Transverse colon (tissue), 4 donors: ENCODE measurements around the gene LRFN2. TPM values are rescaled to one million over a fixed set of nuclear protein-coding genes. Genes with fewer than 3 reads are reported as not detected.

ENCODE experiments used
- DNase-seq: peaks from one replicate; pipeline ENCODE4 v3.0.0-alpha.2; 2019
- H3K27ac ChIP-seq, 4 donors: fragments of 200-600 bp; sonication (generic); 2 replicates each; pipeline ENCODE4 v1.5.1; 2016 to 2018; ENCODE audit warnings: inconsistent platforms in 4 of 4
- H3K27me3 ChIP-seq: fragments of 200-600 bp; sonication (generic); 2 replicates; pipeline ENCODE4 v1.5.1; 2017; ENCODE audit warnings: inconsistent platforms
- H3K36me3 ChIP-seq, 4 donors: fragments of 200-600 bp; sonication (generic); 2 replicates each; pipeline ENCODE4 v1.5.1; 2017 to 2019; ENCODE audit warnings: inconsistent platforms in 4 of 4
- H3K4me1 ChIP-seq, 4 donors: fragments of 200-600 bp; sonication (generic); 2 replicates each; pipeline ENCODE4 v1.5.1; 2017 to 2020; ENCODE audit warnings: inconsistent platforms in 4 of 4
- H3K4me3 ChIP-seq, 4 donors: fragments of 200-600 bp; sonication (generic); 1 replicate in 1 of 4; 2 replicates in 3 of 4; pipeline versions ENCODE4 v1.5.1 to v1.6.1; 2017 to 2019; ENCODE audit warnings: inconsistent platforms in 4 of 4
- H3K9me3 ChIP-seq, 2 donors: fragments of 200-600 bp; sonication (generic); 2 replicates each; pipeline ENCODE4 v1.5.1; 2017 to 2019; ENCODE audit warnings: inconsistent platforms in 2 of 2
- CTCF ChIP-seq, 5 experiments: fragments of 200-600 bp in 3 of 5; fragments of 450-650 bp in 2 of 5; sonication (generic) in 3 of 5; IDR thresholded peaks; 1 replicate in 2 of 5; 2 replicates in 3 of 5; pipeline ENCODE4 v1.5.1; 2016 to 2017; ENCODE audit warnings: antibody characterized with exemption in 5 of 5, inconsistent platforms in 3 of 5, mild to moderate bottlenecking in 2 of 5, moderate library complexity in 1 of 5
- EP300 ChIP-seq: sonication (generic); formaldehyde crosslinking; IDR thresholded peaks from one replicate; pipeline ENCODE4 v1.6.1; 2017; ENCODE audit warnings: antibody characterized with exemption, low read depth
- POLR2A ChIP-seq: fragments of 450-650 bp; IDR thresholded peaks from one replicate; pipeline ENCODE4 v1.6.1; 2016; ENCODE audit warnings: antibody characterized with exemption, mild to moderate bottlenecking, moderate library complexity
- POLR2AphosphoS5 ChIP-seq, 3 donors: sonication (generic); formaldehyde crosslinking; IDR thresholded peaks; one replicate each; pipeline ENCODE4 v1.6.1; 2016; ENCODE audit warnings: antibody characterized with exemption in 3 of 3
- WGBS, 2 donors: methylation state at CpG; one replicate each; pipeline ENCODE4 v1.1.5; 2018; ENCODE audit warnings: low coverage in 1 of 2; 5-methylcytosine and 5-hydroxymethylcytosine counted together
- in situ Hi-C, 4 donors: fragments of 200-750 bp; cut with MboI; loops; one replicate each; pipeline versions ENCODE4 v1.15.0 to v1.15.1; 2017; ENCODE audit warnings: low sequenced_read_pairs in 3 of 4, low pct_ligation_motif_present in 1 of 4, low pct_unique_long_range_greater_than_20kb in 1 of 4
- intact Hi-C: fragments of 100-400 bp; cut with DNase I; formaldehyde crosslinking; loops from one replicate; pipeline ENCODE4 v1.15.1; 2023; ENCODE audit warnings: low total_unique reads
- total RNA-seq, 4 donors: library from RNA; depleted of rRNA; stranded (reverse); fragments of >200 nt; gene quantifications; one replicate each; pipeline ENCODE4 v1.1.0, GENCODE V29; 2016

Gene LRFN2
- total RNA-seq, 4 donors from 2014 or later: 0.40 to 0.41 TPM; not detected in 2

GRCh38 chr6:40398034-40398691 lies 189.0 kb downstream of the LRFN2 start:
- no peaks in the 10 kb centered on the region for H3K36me3 ChIP-seq
- no peaks in the 10 kb centered on the region for H3K9me3 ChIP-seq
- H3K4me3 ChIP-seq: no peak overlapping the region
- TF ChIP-seq POLR2A (no peak), CTCF (IDR thresholded peaks at IDR 0.05) (no peak), POLR2AphosphoS5 (IDR thresholded peaks at IDR 0.05) (no peak), EP300 (no peak)
- 75 to 81% methylated on average over 6 to 11 of the region's 11 CpGs for WGBS, 2 donors
- intact Hi-C loops: no loop called here
- DNase-seq: no peak
- in situ Hi-C loops: no loop called here
- H3K4me1 ChIP-seq: no peaks in the 10 kb centered on the region
- H3K27me3 ChIP-seq: no peaks in the 10 kb centered on the region
- H3K27ac ChIP-seq: no peak overlapping the region

GRCh38 chr6:40397287-40398033 lies 189.7 kb downstream of the LRFN2 start:
- in situ Hi-C loops: no loop called here
- H3K9me3 ChIP-seq: no peaks in the 10 kb centered on the region
- H3K27ac ChIP-seq: no peak overlapping the region

GRCh38 chr6:40395698-40396076 lies 191.5 kb downstream of the LRFN2 start:
- Histone ChIP-seq H3K4me3 (no peak overlapping the region), H3K9me3 (no peaks in the 10 kb centered on the region), H3K27me3 (peaks cover 10% of the 10 kb centered on the region), H3K4me1 (no peaks in the 10 kb centered on the region), H3K27ac (no peak overlapping the region), H3K36me3 (no peaks in the 10 kb centered on the region)
- TF ChIP-seq POLR2A (no peak), POLR2AphosphoS5 (IDR thresholded peaks at IDR 0.05) (no peak), CTCF (IDR thresholded peaks at IDR 0.05) (no peak), EP300 (no peak)
- intact Hi-C loops (no loop called here), in situ Hi-C loops (no loop called here)
- DNase-seq: no peak
- 89% methylated on average over 4 of the region's 4 CpGs; no CpG with 5 or more reads in 1 of the 2 donors for WGBS, 2 donors

More at GRCh38 chr6:40397287-40398033, 189.7 kb downstream of the LRFN2 start:
- Histone ChIP-seq H3K36me3 (no peaks in the 10 kb centered on the region), H3K4me1 (no peaks in the 10 kb centered on the region), H3K4me3 (no peak overlapping the region), H3K27me3 (no peaks in the 10 kb centered on the region)
- intact Hi-C loops: no loop called here
- 68 to 91% methylated on average over 4 to 6 of the region's 6 CpGs for WGBS, 2 donors
- no peak for TF ChIP-seq POLR2AphosphoS5 (IDR thresholded peaks at IDR 0.05)
- no peak for TF ChIP-seq POLR2A
- no peak for TF ChIP-seq CTCF (IDR thresholded peaks at IDR 0.05)
- no peak for TF ChIP-seq EP300
- no peak for DNase-seq

- Histone ChIP-seq H3K27me3 (peaks cover 11% of the 10 kb centered on the region), H3K27ac (no peak overlapping the region), H3K36me3 (no peaks in the 10 kb centered on the region), H3K4me3 (no peak overlapping the region), H3K9me3 (no peaks in the 10 kb centered on the region), H3K4me1 (no peaks in the 10 kb centered on the region)
- WGBS, 2 donors: 66 to 93% methylated on average over 3 to 5 of the region's 5 CpGs
- in situ Hi-C loops: no loop called here
- DNase-seq: no peak
- no peak for TF ChIP-seq EP300
- no peak for TF ChIP-seq POLR2AphosphoS5 (IDR thresholded peaks at IDR 0.05)
- TF ChIP-seq POLR2A: no peak
- no peak for TF ChIP-seq CTCF (IDR thresholded peaks at IDR 0.05)
- intact Hi-C loops: no loop called here
Measured at GRCh38 chr6:40395066-40395697, 192.0 kb downstream of the LRFN2 start.
